ENCODE measurements around the gene ANGPT4. TPM values are rescaled to one million over a fixed set of nuclear protein-coding genes. Genes with fewer than 3 reads are reported as not detected.

Gene ANGPT4
- total RNA-seq, 1 donor from 2014 or later = 0.12 TPM

- H3K9me3 Mint-ChIP-seq (ENCODE audit: low read depth) = no peaks in the 10 kb centered on the region
These were observed 34.9 kb downstream of the ANGPT4 start for GRCh38 chr20:881051-881782.

DNA sequence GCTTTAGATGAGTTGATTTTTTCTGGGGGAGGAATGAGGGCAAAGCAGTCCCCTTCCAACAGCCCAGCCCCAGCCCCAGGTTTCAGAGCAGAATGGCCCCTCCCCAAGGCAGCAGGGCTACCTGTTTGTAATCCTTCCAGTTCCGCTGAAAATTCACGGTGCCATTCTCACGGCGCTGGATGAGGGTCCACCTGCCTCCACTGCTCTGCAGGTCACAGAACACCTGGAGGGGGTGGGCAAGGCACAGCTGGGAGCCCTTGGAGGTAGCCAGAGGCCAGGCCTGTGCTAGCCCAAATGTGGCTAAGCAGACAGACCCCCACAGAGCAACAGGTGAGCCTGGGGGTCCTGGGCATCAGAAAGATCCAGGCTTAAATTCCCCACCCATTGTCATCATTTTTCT lies 36.5 kb downstream of the ANGPT4 start:
- Mint-ChIP-seq H3K4me1 (ENCODE audit: low read depth) (peaks cover 6% of the 10 kb centered on the region), H3K4me3 (ENCODE audit: unreplicated experiment) (no peak overlapping the region), H3K27me3 (ENCODE audit: low read depth) (peaks cover 7% of the 10 kb centered on the region), H3K9me3 (ENCODE audit: low read depth) (no peaks in the 10 kb centered on the region), H3K27ac (ENCODE audit: unreplicated experiment) (no peak overlapping the region), H3K36me3 (ENCODE audit: low read depth) (no peaks in the 10 kb centered on the region)
- TF ChIP-seq CTCF (IDR thresholded peaks at IDR 0.05) = no peak
- DNase-seq (ENCODE audit: low spot score) = no peak

More at GRCh38 chr20:881051-881782, 34.9 kb downstream of the ANGPT4 start:
- peaks cover 14% of the 10 kb centered on the region for H3K27me3 Mint-ChIP-seq (ENCODE audit: low read depth)
- no peak overlapping the region for H3K4me3 Mint-ChIP-seq (ENCODE audit: unreplicated experiment)
- no peak for TF ChIP-seq CTCF (IDR thresholded peaks at IDR 0.05)
- H3K4me1 Mint-ChIP-seq (ENCODE audit: low read depth) = peaks cover 11% of the 10 kb centered on the region
- H3K27ac Mint-ChIP-seq (ENCODE audit: unreplicated experiment) = peak overlapping the region; percentile 38
- H3K36me3 Mint-ChIP-seq (ENCODE audit: low read depth) = no peaks in the 10 kb centered on the region
- DNase-seq (ENCODE audit: low spot score) = no peak

DNA sequence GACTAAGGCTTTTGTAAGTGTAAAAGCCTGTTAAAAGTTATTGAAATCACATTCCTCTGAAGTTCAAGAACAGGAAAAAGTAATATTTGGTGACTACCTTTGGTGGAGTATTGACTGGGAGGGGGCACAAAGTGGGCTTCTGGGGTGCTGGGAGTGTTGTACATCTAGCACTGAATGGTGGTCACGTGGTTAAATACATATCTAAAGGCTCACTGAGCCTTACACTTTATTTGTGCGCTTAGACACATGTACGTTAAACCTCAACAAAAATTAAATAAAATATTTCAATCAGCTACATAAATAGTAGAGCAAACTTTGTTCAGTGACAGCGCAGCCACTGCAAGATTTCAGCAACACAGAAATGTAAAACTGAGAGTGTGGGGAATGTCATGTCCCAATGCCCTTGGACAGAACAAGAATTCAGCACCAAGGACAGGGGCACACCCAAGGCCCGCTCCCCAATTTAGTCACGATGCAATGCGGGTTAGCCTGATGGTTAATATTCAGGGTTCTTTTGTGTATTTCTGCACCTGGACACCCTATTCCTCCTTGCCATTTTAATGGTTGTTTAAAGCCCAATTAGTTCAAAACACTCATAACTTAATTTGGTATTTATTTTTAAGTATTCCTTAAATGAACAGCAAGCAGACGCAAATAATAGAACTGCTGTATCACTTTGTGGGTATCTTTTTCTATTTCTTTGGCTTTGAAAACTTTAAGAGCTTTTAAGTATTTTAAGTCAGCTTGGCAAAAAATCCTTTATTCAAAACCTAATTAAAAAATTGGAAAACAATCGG lies 37.4 kb downstream of the ANGPT4 start:
- Mint-ChIP-seq H3K27ac (ENCODE audit: unreplicated experiment) (no peak overlapping the region), H3K36me3 (ENCODE audit: low read depth) (no peaks in the 10 kb centered on the region), H3K4me1 (ENCODE audit: low read depth) (peaks cover 6% of the 10 kb centered on the region), H3K27me3 (ENCODE audit: low read depth) (peaks cover 3% of the 10 kb centered on the region), H3K9me3 (ENCODE audit: low read depth) (no peaks in the 10 kb centered on the region), H3K4me3 (ENCODE audit: unreplicated experiment) (no peak overlapping the region)
- DNase-seq (ENCODE audit: low spot score) = no peak
- no peak for TF ChIP-seq CTCF (IDR thresholded peaks at IDR 0.05)

- Mint-ChIP-seq H3K4me3 (ENCODE audit: unreplicated experiment) (no peak overlapping the region), H3K27ac (ENCODE audit: unreplicated experiment) (no peak overlapping the region), H3K4me1 (ENCODE audit: low read depth) (peaks cover 6% of the 10 kb centered on the region), H3K36me3 (ENCODE audit: low read depth) (no peaks in the 10 kb centered on the region), H3K9me3 (ENCODE audit: low read depth) (no peaks in the 10 kb centered on the region), H3K27me3 (ENCODE audit: low read depth) (peaks cover 10% of the 10 kb centered on the region)
- DNase-seq (ENCODE audit: low spot score) = no peak
- no peak for TF ChIP-seq CTCF (IDR thresholded peaks at IDR 0.05)
These were observed 38.3 kb downstream of the ANGPT4 start for GRCh38 chr20:877814-878213.

DNA sequence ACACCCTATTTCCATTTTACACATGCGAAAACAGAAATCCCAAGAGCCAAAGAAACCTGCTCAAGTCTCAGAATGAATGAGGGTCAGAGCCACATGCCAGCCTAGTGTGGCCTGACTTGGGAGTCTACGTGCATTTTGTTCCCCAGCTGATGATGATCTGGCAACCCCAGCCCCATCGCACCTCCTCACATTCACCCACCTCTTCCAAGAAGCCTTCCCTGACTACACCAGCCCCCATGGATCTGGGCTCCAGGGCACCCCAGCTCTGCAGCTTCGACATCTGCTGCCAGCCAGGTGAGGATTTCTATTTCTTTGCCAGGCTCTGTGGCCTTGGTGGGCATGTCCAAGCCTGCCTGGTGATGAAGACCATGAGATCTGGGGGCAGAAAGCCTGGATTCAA lies 41.0 kb downstream of the ANGPT4 start:
- H3K4me3 Mint-ChIP-seq (ENCODE audit: unreplicated experiment) = no peak overlapping the region
- H3K36me3 Mint-ChIP-seq (ENCODE audit: low read depth) = no peaks in the 10 kb centered on the region
- H3K9me3 Mint-ChIP-seq (ENCODE audit: low read depth) = no peaks in the 10 kb centered on the region
- no peak for TF ChIP-seq CTCF (IDR thresholded peaks at IDR 0.05)
- peaks cover 16% of the 10 kb centered on the region for H3K27me3 Mint-ChIP-seq (ENCODE audit: low read depth)
- DNase-seq (ENCODE audit: low spot score) = no peak
- no peaks in the 10 kb centered on the region for H3K4me1 Mint-ChIP-seq (ENCODE audit: low read depth)
- H3K27ac Mint-ChIP-seq (ENCODE audit: unreplicated experiment) = no peak overlapping the region

Data from chondrocyte (in vitro differentiated cells).